Fibroblast of pulmonary artery (primary cell): Measurements from ENCODE around the gene PAK6.

Experiments
- DNase-seq: peaks from one replicate; pipeline ENCODE4 v3.0.0-alpha.2; 2010; ENCODE audit warnings: low read depth
- H3K4me3 ChIP-seq: replicated peaks from 2 replicates; pipeline ENCODE4 v1.5.1; 2011; ENCODE audit warnings: low read depth, mild to moderate bottlenecking, control low read depth, low read length, moderate library complexity
- TF ChIP-seq, protein P1 (sequence below): IDR thresholded peaks from 2 replicates; pipeline ENCODE4 v1.5.1; 2011; ENCODE audit warnings: mild to moderate bottlenecking, control low read depth, low read length, inconsistent platforms; ENCODE audit errors: missing control alignments

The PAK6 gene

DNA sequence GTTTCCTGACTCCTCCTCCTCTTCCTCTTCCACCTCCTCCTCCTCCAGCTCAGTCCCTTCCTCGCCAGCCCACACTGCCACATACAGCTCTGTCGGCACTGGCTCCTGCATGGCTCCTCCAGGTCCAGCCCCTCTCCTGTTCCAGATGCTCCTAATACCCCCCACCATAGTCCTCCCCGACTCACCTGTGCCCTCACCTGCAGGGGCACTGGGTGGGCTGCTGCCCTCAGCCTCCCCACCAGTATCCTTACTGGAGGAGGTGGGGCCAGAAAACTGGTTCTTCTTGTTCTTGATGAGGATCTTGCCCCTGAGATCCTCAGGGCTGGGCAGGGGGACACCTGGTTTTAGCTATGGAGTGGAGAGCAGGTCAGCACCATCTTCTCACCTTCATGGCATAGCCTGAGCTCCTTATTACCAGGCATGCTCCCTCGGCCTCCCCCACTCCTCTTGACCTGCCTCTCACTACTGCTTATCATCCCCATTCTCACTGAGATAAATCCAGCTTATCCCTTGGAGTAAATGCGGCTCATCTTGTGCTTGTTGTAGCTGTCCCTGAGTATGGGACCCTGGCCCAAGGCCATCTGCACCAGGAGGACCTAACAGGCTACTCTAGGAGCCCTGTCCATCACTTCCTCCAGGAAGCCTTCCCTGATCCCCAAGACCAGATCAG, 57.8 kb downstream of the PAK6 start:
- TF ChIP-seq, protein P1, sequence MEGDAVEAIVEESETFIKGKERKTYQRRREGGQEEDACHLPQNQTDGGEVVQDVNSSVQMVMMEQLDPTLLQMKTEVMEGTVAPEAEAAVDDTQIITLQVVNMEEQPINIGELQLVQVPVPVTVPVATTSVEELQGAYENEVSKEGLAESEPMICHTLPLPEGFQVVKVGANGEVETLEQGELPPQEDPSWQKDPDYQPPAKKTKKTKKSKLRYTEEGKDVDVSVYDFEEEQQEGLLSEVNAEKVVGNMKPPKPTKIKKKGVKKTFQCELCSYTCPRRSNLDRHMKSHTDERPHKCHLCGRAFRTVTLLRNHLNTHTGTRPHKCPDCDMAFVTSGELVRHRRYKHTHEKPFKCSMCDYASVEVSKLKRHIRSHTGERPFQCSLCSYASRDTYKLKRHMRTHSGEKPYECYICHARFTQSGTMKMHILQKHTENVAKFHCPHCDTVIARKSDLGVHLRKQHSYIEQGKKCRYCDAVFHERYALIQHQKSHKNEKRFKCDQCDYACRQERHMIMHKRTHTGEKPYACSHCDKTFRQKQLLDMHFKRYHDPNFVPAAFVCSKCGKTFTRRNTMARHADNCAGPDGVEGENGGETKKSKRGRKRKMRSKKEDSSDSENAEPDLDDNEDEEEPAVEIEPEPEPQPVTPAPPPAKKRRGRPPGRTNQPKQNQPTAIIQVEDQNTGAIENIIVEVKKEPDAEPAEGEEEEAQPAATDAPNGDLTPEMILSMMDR = no peak
- no peak for DNase-seq
- H3K4me3 ChIP-seq = no peak overlapping the region

DNA sequence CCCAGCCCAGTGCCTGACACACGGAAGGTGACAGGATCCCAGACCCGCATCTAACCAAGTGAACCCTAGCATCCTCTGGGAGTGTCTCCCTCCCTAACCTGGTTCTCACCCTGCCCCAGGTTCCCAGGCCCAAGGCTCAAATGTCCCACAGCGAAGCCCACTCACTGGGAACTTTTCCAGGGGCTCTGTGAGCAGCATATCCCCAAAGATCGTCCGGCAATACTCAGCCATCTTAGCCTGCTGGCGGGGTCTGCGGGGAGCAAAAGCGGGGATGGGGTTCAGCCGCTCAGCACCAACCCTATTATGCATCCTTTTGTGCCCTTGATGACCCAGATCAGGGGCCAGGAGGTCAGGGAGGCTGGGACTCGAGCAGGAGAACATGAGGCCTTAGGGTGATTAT, 58.5 kb downstream of the PAK6 start:
- H3K4me3 ChIP-seq = no peak overlapping the region
- no peak for DNase-seq

DNA sequence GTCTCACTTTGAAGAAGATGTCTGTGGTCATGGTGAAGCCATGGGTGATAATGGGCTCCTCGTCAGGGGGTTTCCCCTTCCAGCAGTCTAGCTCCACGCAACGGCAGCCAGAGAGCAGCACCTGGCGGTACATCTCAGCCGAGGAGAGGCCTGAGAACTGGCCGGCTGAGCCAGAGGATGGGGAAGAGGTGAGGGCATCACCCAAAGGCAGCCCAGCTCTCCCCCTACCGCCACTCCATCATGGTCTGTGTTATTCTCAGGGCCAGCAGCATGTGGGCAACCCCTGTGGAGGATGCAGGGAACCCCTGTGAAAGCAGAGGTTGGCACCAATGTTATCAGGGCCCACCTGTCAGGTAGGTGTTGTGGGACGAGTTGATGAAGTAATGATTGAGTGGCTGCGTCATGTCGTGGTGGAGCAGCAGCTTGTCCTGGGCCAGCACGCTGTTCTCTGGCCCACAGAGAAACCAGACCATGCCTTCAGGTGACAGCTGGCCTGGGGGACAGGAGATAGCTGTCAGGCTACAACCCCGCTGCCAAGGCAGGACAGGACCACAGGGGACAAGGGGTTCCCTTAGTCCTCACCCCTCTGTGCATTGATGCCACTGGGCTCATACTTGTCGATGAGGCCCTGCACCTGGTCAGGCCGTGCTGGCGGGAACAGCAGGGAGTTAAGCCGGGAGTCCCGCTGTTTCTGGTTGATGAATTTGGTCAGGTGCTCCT, 59.5 kb downstream of the PAK6 start:
- no peak for DNase-seq
- TF ChIP-seq, protein P1 = no peak
- no peak overlapping the region for H3K4me3 ChIP-seq

More for the DNA sequence above, 58.5 kb downstream of the PAK6 start:
- TF ChIP-seq, protein P1 = no peak

DNA sequence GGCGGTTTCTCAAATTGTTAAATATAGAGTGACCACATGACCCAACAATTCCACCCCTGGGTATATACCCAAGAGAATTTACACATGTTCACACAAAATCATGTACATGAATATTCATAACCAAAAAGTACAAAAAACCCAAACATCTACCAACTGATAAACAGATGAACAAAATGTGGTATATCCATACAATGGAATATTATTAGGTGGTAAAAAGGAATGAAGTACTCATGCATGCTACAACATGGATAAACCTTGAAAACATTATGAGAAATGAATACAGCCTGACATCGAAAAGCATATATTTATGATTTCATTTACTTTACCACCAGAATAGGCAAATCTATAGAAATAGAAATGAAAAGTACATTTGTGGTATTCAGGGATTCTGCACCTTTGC, 61.5 kb downstream of the PAK6 start:
- TF ChIP-seq, protein P1 = no peak
- no peak overlapping the region for H3K4me3 ChIP-seq
- DNase-seq = no peak

DNA sequence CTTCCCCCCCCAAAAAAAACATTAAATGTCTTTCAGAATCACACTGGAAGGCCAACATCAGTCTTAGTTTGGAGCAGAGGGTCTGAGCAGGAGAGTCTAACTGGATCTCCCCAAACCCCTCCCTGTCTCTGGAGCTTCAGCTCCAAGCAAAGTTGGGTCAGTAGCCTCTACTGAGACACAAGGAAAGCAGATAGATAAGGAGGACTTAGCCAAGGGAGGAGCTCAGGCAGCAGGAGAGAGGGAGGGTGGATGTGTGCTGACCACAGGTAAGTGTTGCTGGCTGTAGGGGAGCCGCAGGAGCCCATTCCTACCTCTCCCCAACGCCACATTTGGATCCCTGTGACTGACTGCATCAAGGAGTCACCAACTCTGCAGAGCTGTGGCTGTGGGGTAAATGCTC, 61.9 kb downstream of the PAK6 start:
- H3K4me3 ChIP-seq = no peak overlapping the region
- no peak for DNase-seq
- TF ChIP-seq, protein P1 = no peak

DNA sequence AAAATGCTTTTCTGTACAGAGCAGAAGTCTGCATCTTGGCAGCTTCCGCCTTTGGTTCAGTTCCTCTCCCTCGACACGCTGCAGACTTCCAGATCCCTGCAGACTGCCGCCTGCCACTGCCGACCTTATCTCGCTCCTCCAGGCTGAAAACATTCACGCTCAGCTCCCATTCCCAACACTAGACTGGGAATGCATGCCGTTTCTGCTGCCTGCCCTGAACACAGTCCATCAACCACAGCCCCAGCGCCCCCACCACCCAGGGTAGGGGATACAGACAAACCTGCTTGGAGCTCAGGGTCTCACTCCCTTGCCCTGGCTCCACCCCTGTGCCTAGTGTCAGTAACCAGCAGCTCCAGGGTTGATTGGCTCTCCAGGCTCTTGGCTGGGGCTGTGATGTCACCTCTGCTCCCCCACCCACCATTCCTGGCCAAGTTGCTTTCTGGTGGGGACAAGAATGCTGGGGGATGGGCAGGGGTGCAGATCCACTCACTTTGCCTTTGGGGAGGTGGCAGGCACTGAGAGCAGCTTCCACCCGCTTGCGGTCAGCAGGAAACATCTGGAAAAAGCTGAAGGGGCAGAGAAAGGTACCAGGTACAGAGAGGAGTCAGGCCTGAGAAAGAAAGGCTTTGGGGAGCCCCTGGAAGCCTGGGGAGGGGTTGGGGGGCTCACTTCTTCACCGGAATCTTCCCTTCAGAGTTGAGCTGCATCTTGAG, 62.8 kb downstream of the PAK6 start:
- H3K4me3 ChIP-seq = no peak overlapping the region
- TF ChIP-seq, protein P1 = no peak
- no peak for DNase-seq
